22Rv1 (cell line): Measurements from ENCODE around the gene MAST2.

Experiments
- ZFX ChIP-seq: fragments of 450-650 bp; IDR thresholded peaks from 2 replicates; pipeline ENCODE4 v1.6.1; 2017; ENCODE audit warnings: antibody characterized with exemption, borderline replicate concordance
- TF ChIP-seq, protein P1 (sequence below): fragments of 450-650 bp; IDR thresholded peaks from 2 replicates; pipeline ENCODE4 v1.5.1; 2017; ENCODE audit warnings: mild to moderate bottlenecking

DNA sequence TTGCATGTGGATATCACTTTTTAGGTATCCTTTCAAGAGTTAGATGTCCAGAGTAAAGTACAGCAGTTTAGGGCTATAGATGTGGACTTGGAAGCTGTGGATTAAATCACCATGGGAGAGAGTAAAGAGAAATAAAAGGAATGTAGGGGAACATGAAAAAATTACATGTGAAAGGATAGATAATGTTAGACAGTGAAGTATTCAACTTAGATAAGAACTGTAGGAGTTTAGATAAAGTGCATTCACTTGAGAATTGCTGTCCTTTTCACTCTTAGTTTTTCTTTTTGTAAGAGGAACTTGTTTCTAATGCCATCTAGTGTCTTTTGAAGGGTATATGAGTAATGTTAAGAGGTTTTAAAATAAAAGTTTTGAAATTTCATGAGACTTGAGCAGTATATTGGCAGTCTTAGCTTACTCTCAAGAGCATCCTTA is 40.1 kb downstream of the MAST2 start:
- TF ChIP-seq, protein P1, sequence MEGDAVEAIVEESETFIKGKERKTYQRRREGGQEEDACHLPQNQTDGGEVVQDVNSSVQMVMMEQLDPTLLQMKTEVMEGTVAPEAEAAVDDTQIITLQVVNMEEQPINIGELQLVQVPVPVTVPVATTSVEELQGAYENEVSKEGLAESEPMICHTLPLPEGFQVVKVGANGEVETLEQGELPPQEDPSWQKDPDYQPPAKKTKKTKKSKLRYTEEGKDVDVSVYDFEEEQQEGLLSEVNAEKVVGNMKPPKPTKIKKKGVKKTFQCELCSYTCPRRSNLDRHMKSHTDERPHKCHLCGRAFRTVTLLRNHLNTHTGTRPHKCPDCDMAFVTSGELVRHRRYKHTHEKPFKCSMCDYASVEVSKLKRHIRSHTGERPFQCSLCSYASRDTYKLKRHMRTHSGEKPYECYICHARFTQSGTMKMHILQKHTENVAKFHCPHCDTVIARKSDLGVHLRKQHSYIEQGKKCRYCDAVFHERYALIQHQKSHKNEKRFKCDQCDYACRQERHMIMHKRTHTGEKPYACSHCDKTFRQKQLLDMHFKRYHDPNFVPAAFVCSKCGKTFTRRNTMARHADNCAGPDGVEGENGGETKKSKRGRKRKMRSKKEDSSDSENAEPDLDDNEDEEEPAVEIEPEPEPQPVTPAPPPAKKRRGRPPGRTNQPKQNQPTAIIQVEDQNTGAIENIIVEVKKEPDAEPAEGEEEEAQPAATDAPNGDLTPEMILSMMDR, result peak; percentile 22
- no peak for TF ChIP-seq ZFX
